GM23338 (cell line): ENCODE data around the gene PPP1R3F. TPM values are rescaled to one million over a fixed set of nuclear protein-coding genes. Genes with fewer than 3 reads are reported as not detected.

ENCODE experiments used
- ATAC-seq: fragments of 200-7000 bp; cut with Tn5 transposase; 3 replicates; pipeline ENCODE4 v1.9.1; 2020
- DNase-seq: peaks from one replicate; pipeline ENCODE4 v3.0.0-alpha.2; 2015; ENCODE audit warnings: low spot score
- H2AFZ ChIP-seq: fragments of 200-600 bp; sonication (generic); 2 replicates; pipeline ENCODE4 v1.8.0; 2016; ENCODE audit warnings: antibody characterized with exemption, mild to moderate bottlenecking, moderate library complexity
- H3F3A ChIP-seq: fragments of 200-600 bp; sonication (generic); replicated peaks from 2 replicates; pipeline ENCODE4 v1.8.0; 2017; ENCODE audit warnings: antibody characterized with exemption, mixed run types, low read depth
- H3K27ac ChIP-seq: fragments of 200-600 bp; sonication (generic); 2 replicates; pipeline ENCODE4 v1.6.1; 2016; ENCODE audit warnings: low read depth
- H3K27me3 ChIP-seq: fragments of 200-600 bp; sonication (generic); 2 replicates; pipeline ENCODE4 v1.8.0; 2016; ENCODE audit warnings: mild to moderate bottlenecking, mixed run types, moderate library complexity; ENCODE audit not compliant: insufficient read depth
- H3K36me3 ChIP-seq: fragments of 200-600 bp; sonication (generic); 2 replicates; pipeline ENCODE4 v1.8.0; 2016; ENCODE audit warnings: mild to moderate bottlenecking; ENCODE audit not compliant: insufficient read depth
- H3K4me1 ChIP-seq: fragments of 200-600 bp; sonication (generic); 2 replicates; pipeline ENCODE4 v1.8.0; 2016; ENCODE audit warnings: mild to moderate bottlenecking, moderate library complexity; ENCODE audit not compliant: insufficient read depth
- H3K4me2 ChIP-seq: fragments of 200-600 bp; sonication (generic); 2 replicates; pipeline ENCODE4 v1.7.1; 2017; ENCODE audit warnings: mixed run types
- H3K4me3 ChIP-seq: fragments of 200-600 bp; sonication (generic); 2 replicates; pipeline ENCODE4 v1.6.1; 2016; ENCODE audit warnings: mixed run types
- H3K79me2 ChIP-seq: fragments of 200-600 bp; sonication (generic); replicated peaks from 2 replicates; pipeline ENCODE4 v1.8.0; 2017; ENCODE audit warnings: mild to moderate bottlenecking; ENCODE audit not compliant: insufficient read depth
- H3K9me2 ChIP-seq: fragments of 200-600 bp; sonication (generic); 2 replicates; pipeline ENCODE4 v1.8.0; 2017; ENCODE audit not compliant: insufficient read depth
- H4K20me1 ChIP-seq: fragments of 200-600 bp; sonication (generic); replicated peaks from 2 replicates; pipeline ENCODE4 v1.8.0; 2017; ENCODE audit warnings: mild to moderate bottlenecking; ENCODE audit not compliant: insufficient read depth
- H3K27ac Mint-ChIP-seq: 2 replicates; pipeline ENCODE4 v1.8.0; 2020; ENCODE audit warnings: inconsistent platforms, mild to moderate bottlenecking, moderate library complexity, mixed read lengths
- H3K27me3 Mint-ChIP-seq: 3 replicates; pipeline ENCODE4 v1.8.0; 2022; ENCODE audit warnings: low read depth, mild to moderate bottlenecking, moderate library complexity, mixed read lengths, inconsistent platforms; ENCODE audit not compliant: insufficient read depth, poor library complexity
- H3K36me3 Mint-ChIP-seq: 3 replicates; pipeline ENCODE4 v1.8.0; 2021; ENCODE audit warnings: low read depth, mild to moderate bottlenecking, inconsistent platforms, moderate library complexity, mixed read lengths
- H3K4me1 Mint-ChIP-seq: 3 replicates; pipeline ENCODE4 v1.8.0; 2020; ENCODE audit warnings: mild to moderate bottlenecking, inconsistent platforms, mixed read lengths
- H3K4me3 Mint-ChIP-seq: 3 replicates; pipeline ENCODE4 v1.8.0; 2021; ENCODE audit warnings: moderate library complexity, mild to moderate bottlenecking, inconsistent platforms, mixed read lengths
- H3K9me3 Mint-ChIP-seq: 3 replicates; pipeline ENCODE4 v1.8.0; 2020; ENCODE audit warnings: moderate library complexity, mild to moderate bottlenecking, inconsistent platforms, mixed read lengths
- CREB1 ChIP-seq: fragments of 250-450 bp; sonication (Bioruptor Pico); IDR thresholded peaks from 2 replicates; pipeline ENCODE4 v1.5.0; 2020; ENCODE audit warnings: low read depth, mild to moderate bottlenecking, moderate library complexity
- ETS1 ChIP-seq: IDR thresholded peaks from 2 replicates; pipeline ENCODE4 v1.6.1; 2016; ENCODE audit warnings: antibody characterized with exemption
- EZH2phosphoT487 ChIP-seq: fragments of 200-600 bp; sonication (generic); IDR thresholded peaks from one replicate; pipeline ENCODE4 v1.8.1; 2018; ENCODE audit warnings: antibody characterized with exemption; ENCODE audit not compliant: unreplicated experiment
- JUNB ChIP-seq: IDR thresholded peaks from one replicate; pipeline ENCODE4 v1.6.1; 2016; ENCODE audit warnings: antibody characterized with exemption; ENCODE audit not compliant: unreplicated experiment
- NANOG ChIP-seq: IDR thresholded peaks from 2 replicates; pipeline ENCODE4 v1.6.1; 2016; ENCODE audit warnings: antibody characterized with exemption, borderline replicate concordance
- ZNF114 ChIP-seq: fragments of 250-450 bp; sonication (Bioruptor Pico); IDR thresholded peaks from 2 replicates; pipeline ENCODE4 v1.5.0; 2020; ENCODE audit warnings: mild to moderate bottlenecking, moderate library complexity
- ZNF331 ChIP-seq: fragments of 250-450 bp; sonication (Bioruptor Pico); IDR thresholded peaks from 2 replicates; pipeline ENCODE4 v1.5.0; 2020; ENCODE audit warnings: low read depth, mild to moderate bottlenecking, moderate library complexity
- ZNF462 ChIP-seq: fragments of 250-450 bp; sonication (Bioruptor Pico); IDR thresholded peaks from 2 replicates; pipeline ENCODE4 v1.5.0; 2020; ENCODE audit warnings: mild to moderate bottlenecking, moderate library complexity
- polyA plus RNA-seq: library from polyadenylated mRNA; unstranded; fragments of >200 nt; fragmentation: Nextera tagmentation; extraction: Ambion mirVana; gene quantifications from 2 replicates; pipeline ENCODE4 v1.2.1, GENCODE V29; 2016
- total RNA-seq: library from RNA; depleted of rRNA; stranded (reverse); fragments of >200 nt; shearing (Covaris generic); gene quantifications from 2 replicates; pipeline ENCODE4 v1.2.3, GENCODE V29; 2014
- TF ChIP-seq, protein P1 (sequence below), 2 experiments: fragments of 200-600 bp in 1 of 2; sonication (generic) in 1 of 2; conservative IDR thresholded peaks; 2 replicates each; pipeline versions ENCODE4 v1.5.1 to v1.6.1; 2016 to 2017; ENCODE audit warnings: antibody characterized with exemption in 2 of 2, low read depth in 2 of 2, mild to moderate bottlenecking in 2 of 2, moderate library complexity in 1 of 2

The PPP1R3F gene
- total and polyA plus RNA-seq, 2 experiments from 2014 or later = 3.1 to 11.3 TPM

GRCh38 chrX:49242545-49243066, 27.0 kb upstream of the PPP1R3F start:
- Mint-ChIP-seq H3K4me1 (no peaks in the 10 kb centered on the region), H3K9me3 (no peaks in the 10 kb centered on the region; the same call in 2 of the 3 replicates)
- ATAC-seq = no peak

GRCh38 chrX:49243166-49243565, 26.4 kb upstream of the PPP1R3F start:
- H3K4me1 Mint-ChIP-seq = no peaks in the 10 kb centered on the region
- H3K4me2 ChIP-seq = no peak overlapping the region
- peaks cover 2% of the 10 kb centered on the region; the same call in 1 of the 3 replicates for H3K36me3 Mint-ChIP-seq
- no peaks in the 10 kb centered on the region; the same call in 2 of the 3 replicates for H3K9me3 Mint-ChIP-seq
- no peaks in the 10 kb centered on the region for H3F3A ChIP-seq
- no peak for DNase-seq
- no peak overlapping the region for H3K4me3 ChIP-seq
- H2AFZ ChIP-seq = no peak overlapping the region
- no peaks in the 10 kb centered on the region for H3K79me2 ChIP-seq
- no peak overlapping the region for H3K27ac ChIP-seq
- no peak overlapping the region for H3K27ac Mint-ChIP-seq
- no peaks in the 10 kb centered on the region for H4K20me1 ChIP-seq
- H3K36me3 ChIP-seq = no peaks in the 10 kb centered on the region
- ATAC-seq = no peak
- H3K27me3 Mint-ChIP-seq = peaks cover 5% of the 10 kb centered on the region
- H3K4me1 ChIP-seq = no peaks in the 10 kb centered on the region
- H3K9me2 ChIP-seq = no peaks in the 10 kb centered on the region
- TF ChIP-seq EZH2phosphoT487 (no peak), ZNF114 (CRISPR knock-in tag) (no peak), CREB1 (CRISPR knock-in tag) (no peak), ZNF462 (CRISPR knock-in tag) (no peak), ZNF331 (no peak), JUNB (no peak), ETS1 (no peak), NANOG (no peak)
- TF ChIP-seq, protein P1, sequence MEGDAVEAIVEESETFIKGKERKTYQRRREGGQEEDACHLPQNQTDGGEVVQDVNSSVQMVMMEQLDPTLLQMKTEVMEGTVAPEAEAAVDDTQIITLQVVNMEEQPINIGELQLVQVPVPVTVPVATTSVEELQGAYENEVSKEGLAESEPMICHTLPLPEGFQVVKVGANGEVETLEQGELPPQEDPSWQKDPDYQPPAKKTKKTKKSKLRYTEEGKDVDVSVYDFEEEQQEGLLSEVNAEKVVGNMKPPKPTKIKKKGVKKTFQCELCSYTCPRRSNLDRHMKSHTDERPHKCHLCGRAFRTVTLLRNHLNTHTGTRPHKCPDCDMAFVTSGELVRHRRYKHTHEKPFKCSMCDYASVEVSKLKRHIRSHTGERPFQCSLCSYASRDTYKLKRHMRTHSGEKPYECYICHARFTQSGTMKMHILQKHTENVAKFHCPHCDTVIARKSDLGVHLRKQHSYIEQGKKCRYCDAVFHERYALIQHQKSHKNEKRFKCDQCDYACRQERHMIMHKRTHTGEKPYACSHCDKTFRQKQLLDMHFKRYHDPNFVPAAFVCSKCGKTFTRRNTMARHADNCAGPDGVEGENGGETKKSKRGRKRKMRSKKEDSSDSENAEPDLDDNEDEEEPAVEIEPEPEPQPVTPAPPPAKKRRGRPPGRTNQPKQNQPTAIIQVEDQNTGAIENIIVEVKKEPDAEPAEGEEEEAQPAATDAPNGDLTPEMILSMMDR (conservative IDR thresholded peaks at IDR 0.05; ENCODE audit: low read depth in 2 of 2) = no peak
- no peak overlapping the region for H3K4me3 Mint-ChIP-seq
- no peaks in the 10 kb centered on the region for H3K27me3 ChIP-seq

More at GRCh38 chrX:49242545-49243066, 27.0 kb upstream of the PPP1R3F start:
- Histone ChIP-seq H3K4me1 (no peaks in the 10 kb centered on the region), H3K9me2 (no peaks in the 10 kb centered on the region), H3K27ac (no peak overlapping the region), H4K20me1 (no peaks in the 10 kb centered on the region), H3K36me3 (no peaks in the 10 kb centered on the region), H3K4me3 (no peak overlapping the region), H3K27me3 (no peaks in the 10 kb centered on the region), H3K4me2 (no peak overlapping the region), H3K79me2 (no peaks in the 10 kb centered on the region), H3F3A (no peaks in the 10 kb centered on the region), H2AFZ (no peak overlapping the region)
- Mint-ChIP-seq H3K27ac (no peak overlapping the region), H3K27me3 (peaks cover 5% of the 10 kb centered on the region), H3K4me3 (no peak overlapping the region), H3K36me3 (peaks cover 2% of the 10 kb centered on the region; the same call in 1 of the 3 replicates)
- no peak for DNase-seq
- TF ChIP-seq, protein P1 (conservative IDR thresholded peaks at IDR 0.05; ENCODE audit: low read depth in 2 of 2) = no peak
